Hepatocyte (in vitro differentiated cells): ENCODE results near the gene IRX2. TPM values are rescaled to one million over a fixed set of nuclear protein-coding genes. Genes with fewer than 3 reads are reported as not detected.

Source experiments
- DNase-seq: peaks from one replicate; pipeline ENCODE4 v3.0.0-alpha.2; 2016; ENCODE audit warnings: low spot score
- H2AFZ ChIP-seq: fragments of 200-600 bp; sonication (generic); 2 replicates; pipeline ENCODE4 v1.6.0; 2016; ENCODE audit warnings: antibody characterized with exemption, mild to moderate bottlenecking
- H3K27ac ChIP-seq: fragments of 200-600 bp; sonication (generic); 2 replicates; pipeline ENCODE4 v1.5.1; 2016; ENCODE audit warnings: mild to moderate bottlenecking
- H3K27me3 ChIP-seq: fragments of 200-600 bp; sonication (generic); 2 replicates; pipeline ENCODE4 v1.6.1; 2016
- H3K36me3 ChIP-seq: fragments of 200-600 bp; sonication (generic); replicated peaks from 2 replicates; pipeline ENCODE4 v1.5.1; 2016; ENCODE audit warnings: low read depth; ENCODE audit not compliant: insufficient read depth
- H3K4me1 ChIP-seq: fragments of 200-600 bp; sonication (generic); 2 replicates; pipeline ENCODE4 v1.5.1; 2016; ENCODE audit warnings: mild to moderate bottlenecking, moderate library complexity; ENCODE audit not compliant: insufficient read depth
- H3K4me2 ChIP-seq: fragments of 200-600 bp; sonication (generic); 2 replicates; pipeline ENCODE4 v1.6.0; 2016
- H3K4me3 ChIP-seq: fragments of 200-600 bp; sonication (generic); 2 replicates; pipeline ENCODE4 v1.5.1; 2016; ENCODE audit warnings: mild to moderate bottlenecking
- H3K79me2 ChIP-seq: fragments of 200-600 bp; sonication (generic); 2 replicates; pipeline ENCODE4 v1.6.0; 2017; ENCODE audit warnings: mild to moderate bottlenecking
- H3K9me2 ChIP-seq: fragments of 200-600 bp; sonication (generic); replicated peaks from 2 replicates; pipeline ENCODE4 v1.6.0; 2017; ENCODE audit warnings: mild to moderate bottlenecking; ENCODE audit not compliant: insufficient read depth
- H3K9me3 ChIP-seq: fragments of 200-600 bp; sonication (generic); 2 replicates; pipeline ENCODE4 v1.5.1; 2016; ENCODE audit warnings: low read depth, mild to moderate bottlenecking
- H4K20me1 ChIP-seq: fragments of 200-600 bp; sonication (generic); 2 replicates; pipeline ENCODE4 v1.6.0; 2016; ENCODE audit warnings: mild to moderate bottlenecking; ENCODE audit not compliant: insufficient read depth, poor library complexity, severe bottlenecking
- CTCF ChIP-seq: fragments of 200-600 bp; sonication (generic); IDR thresholded peaks from 2 replicates; pipeline ENCODE4 v1.5.1; 2016; ENCODE audit warnings: antibody characterized with exemption, mild to moderate bottlenecking; ENCODE audit not compliant: poor library complexity
- EZH2 ChIP-seq: fragments of 200-600 bp; sonication (generic); IDR thresholded peaks from 2 replicates; pipeline ENCODE4 v1.6.1; 2016; ENCODE audit warnings: antibody characterized with exemption, mild to moderate bottlenecking, borderline replicate concordance
- EZH2phosphoT487 ChIP-seq: fragments of 200-600 bp; sonication (generic); IDR thresholded peaks from one replicate; pipeline ENCODE4 v1.6.1; 2018; ENCODE audit warnings: antibody characterized with exemption, mild to moderate bottlenecking, low read depth, moderate library complexity; ENCODE audit not compliant: unreplicated experiment, severe bottlenecking
- WGBS: methylation state at CpG from one replicate; pipeline ENCODE4 v1.1.6; 2016; ENCODE audit warnings: low lambda C conversion rate; ENCODE audit errors: missing lambda C conversion rate; 5-methylcytosine and 5-hydroxymethylcytosine counted together
- polyA plus RNA-seq: library from polyadenylated mRNA; unstranded; fragments of >200 nt; fragmentation: Nextera tagmentation; extraction: Ambion mirVana; gene quantifications from 2 replicates; pipeline ENCODE4 v1.2.1, GENCODE V29; 2016
- total RNA-seq: library from RNA; depleted of rRNA; stranded (reverse); fragments of >200 nt; gene quantifications from 2 replicates; pipeline ENCODE4 v1.2.3, GENCODE V29; 2014

Gene IRX2
- total and polyA plus RNA-seq, 2 experiments from 2014 or later = 6.0 to 7.8 TPM

GRCh38 chr5:2698581-2698980 lies 52.9 kb downstream of the IRX2 start:
- no peak for DNase-seq
- Histone ChIP-seq H4K20me1 (no peaks in the 10 kb centered on the region), H3K4me1 (no peaks in the 10 kb centered on the region), H3K27ac (no peak overlapping the region), H2AFZ (no peak overlapping the region), H3K36me3 (no peaks in the 10 kb centered on the region), H3K4me2 (no peak overlapping the region), H3K9me3 (no peaks in the 10 kb centered on the region), H3K79me2 (no peaks in the 10 kb centered on the region), H3K27me3 (no peaks in the 10 kb centered on the region), H3K4me3 (no peak overlapping the region), H3K9me2 (no peaks in the 10 kb centered on the region)
- 88% methylated on average over 13 of the region's 13 CpGs for WGBS
- TF ChIP-seq EZH2 (no peak), CTCF (no peak), EZH2phosphoT487 (no peak)

- Histone ChIP-seq H3K4me1 (no peaks in the 10 kb centered on the region), H3K79me2 (no peaks in the 10 kb centered on the region), H3K27me3 (no peaks in the 10 kb centered on the region), H4K20me1 (no peaks in the 10 kb centered on the region), H3K36me3 (no peaks in the 10 kb centered on the region), H3K4me3 (no peak overlapping the region), H3K4me2 (no peak overlapping the region), H2AFZ (no peak overlapping the region), H3K9me2 (no peaks in the 10 kb centered on the region), H3K27ac (no peak overlapping the region), H3K9me3 (no peaks in the 10 kb centered on the region)
- 93% methylated on average over 23 of the region's 23 CpGs for WGBS
- DNase-seq = no peak
- TF ChIP-seq CTCF (no peak), EZH2 (no peak), EZH2phosphoT487 (no peak)
These were observed 53.9 kb downstream of the IRX2 start for GRCh38 chr5:2697446-2698200.

- Histone ChIP-seq H2AFZ (no peak overlapping the region), H3K9me2 (no peaks in the 10 kb centered on the region), H3K79me2 (no peaks in the 10 kb centered on the region), H3K4me3 (no peak overlapping the region), H3K27me3 (no peaks in the 10 kb centered on the region), H3K36me3 (no peaks in the 10 kb centered on the region), H3K9me3 (no peaks in the 10 kb centered on the region), H3K4me2 (no peak overlapping the region), H4K20me1 (no peaks in the 10 kb centered on the region), H3K27ac (no peak overlapping the region), H3K4me1 (no peaks in the 10 kb centered on the region)
- no peak for DNase-seq
- TF ChIP-seq EZH2 (no peak), EZH2phosphoT487 (no peak)
- WGBS = 89% methylated on average over 9 of the region's 9 CpGs
These were observed 54.4 kb downstream of the IRX2 start for GRCh38 chr5:2697041-2697440.
